Measurements from ENCODE around the gene UFC1. TPM values are rescaled to one million over a fixed set of nuclear protein-coding genes. Genes with fewer than 3 reads are reported as not detected.

UFC1 gene
- total RNA-seq, 1 experiment from 2014 or later = 63.7 TPM

GRCh38 chr1:161192476-161193465 lies 39.0 kb downstream of the UFC1 start:
- BruUV-seq (replicated peaks) = no TSS peak
- Histone ChIP-seq H3K4me3 (replicated peaks in 1 of 2; ENCODE audit: low read depth in 1 of 2, low read length in 2 of 2) (no peak overlapping the region), H3K4me1 (ENCODE audit: control insufficient read depth in 1 of 2, insufficient read depth in 2 of 2, low read length in 2 of 2) (peaks cover 0 to 5% of the 10 kb centered on the region in 2 experiments; a peak in 1 of 4 replicates), H3K36me3 (ENCODE audit: control insufficient read depth in 1 of 2, insufficient read depth in 2 of 2, low read length in 2 of 2) (no peaks in the 10 kb centered on the region), H3K27me3 (ENCODE audit: insufficient read depth, low read length) (no peaks in the 10 kb centered on the region), H4K20me1 (ENCODE audit: insufficient read depth) (no peaks in the 10 kb centered on the region), H3K9me3 (ENCODE audit: control insufficient read depth in 1 of 2, insufficient read depth in 1 of 2, low read depth in 1 of 2, low read length in 2 of 2) (no peaks in the 10 kb centered on the region), H2AFZ (ENCODE audit: low read depth, low read length, poor library complexity, severe bottlenecking) (peak overlapping the region; percentile 77), H3K27ac (ENCODE audit: low read depth, low read length) (no peak overlapping the region; the same call in 1 of the 2 replicates), H3K4me2 (ENCODE audit: low read length) (no peak overlapping the region), H3K9ac (ENCODE audit: low read length) (no peak overlapping the region), H3K9me2 (ENCODE audit: insufficient read depth) (no peaks in the 10 kb centered on the region), H3K79me2 (ENCODE audit: insufficient read depth, low read length) (no peaks in the 10 kb centered on the region)
- peak; percentile 54 for DNase-seq (ENCODE audit: low read depth, low spot score)
- TF ChIP-seq CTCF (IDR thresholded peaks at IDR 0.05 in 2 of 3, conservative IDR thresholded peaks at IDR 0.05 in 1 of 3; ENCODE audit: borderline replicate concordance in 1 of 3, insufficient read depth in 1 of 3, low read depth in 2 of 3, low read length in 2 of 3) (peak; percentile 82 to 93 (median 85)), ATF3 (IDR thresholded peaks at IDR 0.05) (no peak), RAD21 (IDR thresholded peaks at IDR 0.05; ENCODE audit: low read depth) (peak; percentile 84)
- CTCF ChIA-PET = interaction anchor here (0.8 to 1.6 kb wide), 3 partner anchors 9 to 189 kb away, joined by 3 to 6 read pairs (median 3); partner anchors contain the start of gene NDUFS2
- RAD21 ChIA-PET (ENCODE audit: low non-redundant PET in 1 of 2, low total read pairs in 2 of 2, uncharacterized antibody in 2 of 2, unreplicated experiment in 2 of 2) = no interaction called here
- intact Hi-C loops (cut with micrococcal nuclease) = no loop called here
- POLR2A ChIA-PET = interaction anchor here (2.2 kb wide), 1 partner anchor 10 kb away, joined by 9 read pairs; the partner anchor contains the start of gene NDUFS2
- peak; percentile 94 for ATAC-seq
